Prostate gland (tissue), 2 donors: ENCODE data around the gene TF. TPM values are rescaled to one million over a fixed set of nuclear protein-coding genes. Genes with fewer than 3 reads are reported as not detected.

Source experiments
- DNase-seq: peaks from one replicate; pipeline ENCODE4 v3.0.0-alpha.2; 2019; ENCODE audit warnings: low spot score
- H3K27ac ChIP-seq, 2 donors: fragments of 200-600 bp; sonication (generic); 2 replicates each; pipeline ENCODE4 v1.5.1; 2017 to 2019
- H3K27me3 ChIP-seq: fragments of 200-600 bp; sonication (generic); replicated peaks from 2 replicates; pipeline ENCODE4 v1.5.1; 2019; ENCODE audit not compliant: insufficient read depth
- H3K36me3 ChIP-seq, 2 donors: fragments of 200-600 bp; sonication (generic); 1 replicate in 1 of 2; 2 replicates in 1 of 2; pipeline versions ENCODE4 v1.5.1 to v1.8.1; 2017 to 2019
- H3K4me1 ChIP-seq: fragments of 200-600 bp; sonication (generic); replicated peaks from 2 replicates; pipeline ENCODE4 v1.5.1; 2019
- H3K4me3 ChIP-seq, 2 donors: fragments of 200-600 bp; sonication (generic); 2 replicates each; pipeline ENCODE4 v1.5.1; 2017 to 2019
- H3K9me3 ChIP-seq: fragments of 200-600 bp; sonication (generic); 2 replicates; pipeline ENCODE4 v1.5.1; 2017
- CTCF ChIP-seq, 4 experiments: fragments of 200-600 bp in 2 of 4; fragments of 450-650 bp in 2 of 4; sonication (generic) in 2 of 4; IDR thresholded peaks; 1 replicate in 3 of 4; 2 replicates in 1 of 4; pipeline ENCODE4 v1.5.1; 2016 to 2019; ENCODE audit warnings: antibody characterized with exemption in 4 of 4, mild to moderate bottlenecking in 2 of 4, moderate library complexity in 2 of 4
- POLR2A ChIP-seq: fragments of 450-650 bp; IDR thresholded peaks from one replicate; pipeline ENCODE4 v1.6.1; 2016; ENCODE audit warnings: antibody characterized with exemption, mild to moderate bottlenecking
- POLR2AphosphoS5 ChIP-seq: sonication (generic); formaldehyde crosslinking; IDR thresholded peaks from one replicate; pipeline ENCODE4 v1.6.1; 2017; ENCODE audit warnings: antibody characterized with exemption
- WGBS: methylation state at CpG from one replicate; pipeline ENCODE4 v1.1.5; 2018; 5-methylcytosine and 5-hydroxymethylcytosine counted together
- intact Hi-C: fragments of 100-400 bp; cut with DNase I; formaldehyde crosslinking; loops from one replicate; pipeline ENCODE4 v1.14.2; 2022
- small RNA-seq, 2 donors: library from RNA; depleted of rRNA; stranded (forward); fragments of <200 nt; gene quantifications; one replicate each; pipeline ENCODE3, GENCODE V24; 2016
- total RNA-seq, 2 donors: library from RNA; depleted of rRNA; stranded (reverse); fragments of >200 nt; gene quantifications; one replicate each; pipeline ENCODE4 v1.1.0, GENCODE V29; 2016

Gene TF
- total RNA-seq, 2 donors from 2014 or later: 15.1 to 57.9 TPM

GRCh38 chr3:133845127-133845526 lies 98.9 kb downstream of the TF start:
- Histone ChIP-seq H3K4me1 (no peaks in the 10 kb centered on the region), H3K36me3 (no peaks in the 10 kb centered on the region), H3K4me3 (no peak overlapping the region), H3K27me3 (no peaks in the 10 kb centered on the region), H3K27ac (no peak overlapping the region), H3K9me3 (no peaks in the 10 kb centered on the region)
- WGBS: 90% methylated on average over 4 of the region's 4 CpGs
- DNase-seq: no peak
- intact Hi-C loops: no loop called here
- TF ChIP-seq POLR2AphosphoS5: no peak
- no peak for TF ChIP-seq CTCF (IDR thresholded peaks at IDR 0.05)
- TF ChIP-seq POLR2A: no peak

Small RNA genes lying within 50 kb of the gene (small RNA-seq; reads per million reads assigned to genes)
- gene RNA5SP140: 0 reads per million in 2 donors

Other genes with a start within 250 kb of the TF start
- gene CDV3, start 172.7 kb upstream of the TF start, total RNA-seq: 100 to 1,000 TPM in 1 of 2 donors, 10 to 100 TPM in 1; 68.8 to 105 TPM
- gene TOPBP1, start 84.5 kb upstream of the TF start, total RNA-seq: 10 to 100 TPM; 15.6 to 25.3 TPM
- 10 to 100 TPM; 25.5 to 29.1 TPM for gene SRPRB, start 59.4 kb downstream of the TF start, total RNA-seq
- gene RAB6B, start 149.5 kb downstream of the TF start, total RNA-seq: 1 to 10 TPM; 4.5 to 7.1 TPM